Esophagus squamous epithelium (tissue), 5 donors: ENCODE data around the gene SGK1. TPM values are rescaled to one million over a fixed set of nuclear protein-coding genes. Genes with fewer than 3 reads are reported as not detected.

Source experiments
- DNase-seq: peaks from one replicate; lab custom pipeline; 2025; lab: John Stamatoyannopoulos, UW
- H3K27ac ChIP-seq, 4 donors: fragments of 200-600 bp; sonication (generic); one replicate each; pipeline ENCODE4 v1.5.1; 2016 to 2019; ENCODE audit warnings: mild to moderate bottlenecking in 1 of 4
- H3K27me3 ChIP-seq, 4 donors: fragments of 200-600 bp; sonication (generic); 1 replicate in 3 of 4; 2 replicates in 1 of 4; pipeline versions ENCODE4 v1.5.1 to v1.6.0; 2017 to 2021; ENCODE audit warnings: antibody characterized with exemption in 1 of 4
- H3K36me3 ChIP-seq, 3 donors: fragments of 200-600 bp; sonication (generic); one replicate each; pipeline ENCODE4 v1.5.1; 2016 to 2019
- H3K4me1 ChIP-seq, 3 donors: fragments of 200-600 bp; sonication (generic); one replicate each; pipeline ENCODE4 v1.5.1; 2017 to 2019
- H3K4me3 ChIP-seq, 4 donors: fragments of 200-600 bp; sonication (generic); 1 replicate in 3 of 4; 2 replicates in 1 of 4; pipeline ENCODE4 v1.5.1; 2016 to 2019; ENCODE audit warnings: mild to moderate bottlenecking in 2 of 4, moderate library complexity in 1 of 4
- H3K9me3 ChIP-seq, 3 donors: fragments of 200-600 bp; sonication (generic); one replicate each; pipeline ENCODE4 v1.5.1; 2016 to 2019
- POLR2A ChIP-seq, 4 donors: fragments of 450-650 bp; IDR thresholded peaks; one replicate each; pipeline ENCODE4 v1.6.1; 2017; ENCODE audit warnings: antibody characterized with exemption in 4 of 4, mild to moderate bottlenecking in 4 of 4, moderate library complexity in 3 of 4
- WGBS, 2 donors: methylation state at CpG; one replicate each; pipeline ENCODE4 v1.1.5; 2018; 5-methylcytosine and 5-hydroxymethylcytosine counted together
- intact Hi-C: fragments of 100-400 bp; cut with DNase I; formaldehyde crosslinking; loops from one replicate; pipeline ENCODE4 v1.15.0; 2022
- total RNA-seq, 4 donors: library from RNA; depleted of rRNA; stranded (reverse); fragments of >200 nt; gene quantifications; one replicate each; pipeline ENCODE4 v1.1.0, GENCODE V29; 2016
- TF ChIP-seq, protein P1 (sequence below), 6 experiments: fragments of 450-650 bp in 4 of 6; fragments of 200-600 bp in 2 of 6; sonication (generic) in 2 of 6; IDR thresholded peaks; one replicate each; pipeline ENCODE4 v1.5.1; 2016 to 2019; ENCODE audit warnings: antibody characterized with exemption in 6 of 6, mild to moderate bottlenecking in 4 of 6, moderate library complexity in 4 of 6
- donor health status: DM: yes; HTN: yes; CAD: no.

Gene SGK1
- total RNA-seq, result 100 to 1,000 TPM in 3 of 4 donors, 10 to 100 TPM in 1; 93.8 to 170 (median 154) TPM

DNA sequence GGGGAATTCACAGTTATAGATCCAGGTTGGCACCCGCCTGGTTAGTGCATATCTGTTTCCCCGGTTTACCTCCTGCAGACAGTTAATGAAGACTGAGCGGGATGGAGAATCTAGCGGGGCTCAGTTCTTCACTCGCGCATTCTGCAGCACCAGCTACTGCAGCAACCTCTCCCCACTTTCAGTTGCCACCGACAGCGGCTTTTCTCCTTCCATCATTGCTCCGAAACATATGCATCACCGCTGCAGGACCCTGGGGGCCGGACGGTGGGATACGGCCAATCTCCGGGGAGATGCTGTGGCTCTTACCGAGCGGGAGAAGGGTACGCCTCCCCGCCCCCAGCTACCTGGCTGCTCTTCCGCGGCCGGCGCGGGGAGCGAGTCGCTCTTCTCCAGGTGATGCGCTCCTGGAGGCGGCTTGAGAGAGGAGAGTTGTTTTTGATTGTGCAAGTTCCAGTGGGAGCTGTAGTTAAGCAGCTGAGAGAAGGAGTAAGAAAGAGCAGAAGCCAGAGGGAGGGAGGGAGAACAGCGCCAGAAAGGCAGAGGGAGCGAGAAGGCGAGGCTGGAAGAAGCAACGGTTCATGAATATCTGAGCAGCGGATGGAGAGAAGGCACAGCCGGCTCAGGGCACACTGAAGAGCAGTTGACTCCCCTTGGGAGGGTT is at the start of gene SGK1:
SGK1 (minus strand) TSS at position 642 of the 661 bp plus-strand sequence. CDS start 652 bp downstream, outside the sequence.
- TF ChIP-seq POLR2A (IDR thresholded peaks at IDR 0.05), result peak in 1 of 4 donors; percentile 13
- TF ChIP-seq, protein P1, sequence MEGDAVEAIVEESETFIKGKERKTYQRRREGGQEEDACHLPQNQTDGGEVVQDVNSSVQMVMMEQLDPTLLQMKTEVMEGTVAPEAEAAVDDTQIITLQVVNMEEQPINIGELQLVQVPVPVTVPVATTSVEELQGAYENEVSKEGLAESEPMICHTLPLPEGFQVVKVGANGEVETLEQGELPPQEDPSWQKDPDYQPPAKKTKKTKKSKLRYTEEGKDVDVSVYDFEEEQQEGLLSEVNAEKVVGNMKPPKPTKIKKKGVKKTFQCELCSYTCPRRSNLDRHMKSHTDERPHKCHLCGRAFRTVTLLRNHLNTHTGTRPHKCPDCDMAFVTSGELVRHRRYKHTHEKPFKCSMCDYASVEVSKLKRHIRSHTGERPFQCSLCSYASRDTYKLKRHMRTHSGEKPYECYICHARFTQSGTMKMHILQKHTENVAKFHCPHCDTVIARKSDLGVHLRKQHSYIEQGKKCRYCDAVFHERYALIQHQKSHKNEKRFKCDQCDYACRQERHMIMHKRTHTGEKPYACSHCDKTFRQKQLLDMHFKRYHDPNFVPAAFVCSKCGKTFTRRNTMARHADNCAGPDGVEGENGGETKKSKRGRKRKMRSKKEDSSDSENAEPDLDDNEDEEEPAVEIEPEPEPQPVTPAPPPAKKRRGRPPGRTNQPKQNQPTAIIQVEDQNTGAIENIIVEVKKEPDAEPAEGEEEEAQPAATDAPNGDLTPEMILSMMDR (IDR thresholded peaks at IDR 0.05), result peak in 1 of 6 experiments; percentile 13
- no peaks in the 10 kb centered on the region for H3K9me3 ChIP-seq
- no peak for DNase-seq
- H3K27ac ChIP-seq, result peak within 1 kb of the TSS in 3 of 4 donors; percentile 13 to 72 (median 44)
- WGBS, 2 donors, result 2 to 8% methylated on average over 14 to 17 of the region's 33 CpGs
- intact Hi-C loops, result no loop called here
- H3K4me3 ChIP-seq, result peak within 1 kb of the TSS; percentile 37 to 75 (median 48)
- H3K4me1 ChIP-seq, result peaks cover 3 to 21% (median 4%) of the 10 kb centered on the region in 3 donors
- peaks cover 0 to 9% (median 0%) of the 10 kb centered on the region in 4 donors for H3K27me3 ChIP-seq
- no peaks in the 10 kb centered on the region for H3K36me3 ChIP-seq

DNA sequence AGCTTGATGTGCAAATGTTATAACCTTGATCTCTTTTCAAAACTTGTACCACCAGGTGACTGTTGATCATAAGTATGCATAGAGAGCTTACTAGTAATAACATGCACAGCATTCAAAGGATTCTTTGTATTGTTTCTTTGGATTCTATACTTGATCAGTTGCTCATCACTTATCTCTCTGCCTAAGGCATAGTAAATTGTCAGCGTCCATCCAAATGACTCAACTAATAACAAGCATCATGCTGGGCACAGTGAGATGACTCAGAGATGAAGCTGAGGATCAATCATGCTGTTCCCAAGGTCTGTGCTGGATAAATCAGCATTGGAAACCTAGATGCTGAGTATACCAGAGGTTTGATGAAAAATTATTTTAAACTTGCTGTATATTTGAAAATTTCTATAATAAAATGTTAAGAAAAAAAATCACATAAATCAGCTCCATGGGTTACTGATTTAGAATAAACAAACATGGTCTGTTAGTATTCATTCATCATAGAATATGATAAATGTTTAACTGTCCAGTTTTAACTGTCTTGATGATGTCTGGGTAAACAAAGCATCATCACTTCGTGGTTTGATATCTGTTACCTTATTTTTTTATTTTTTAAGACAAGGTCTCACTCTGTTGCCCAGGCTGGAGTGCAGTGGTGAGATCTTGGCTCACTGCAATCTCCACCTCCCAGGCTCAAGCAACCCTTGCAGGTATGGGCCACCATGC is 45.6 kb upstream of the SGK1 start:
- TF ChIP-seq, protein P1 (IDR thresholded peaks at IDR 0.05), result no peak
- TF ChIP-seq POLR2A (IDR thresholded peaks at IDR 0.05), result no peak
- 32 to 65% methylated on average over 2 of the region's 2 CpGs for WGBS, 2 donors
- no peak overlapping the region for H3K4me3 ChIP-seq
- H3K27me3 ChIP-seq, result no peaks in the 10 kb centered on the region
- no peaks in the 10 kb centered on the region for H3K9me3 ChIP-seq
- DNase-seq, result no peak
- no peaks in the 10 kb centered on the region for H3K36me3 ChIP-seq
- no peak overlapping the region for H3K27ac ChIP-seq
- H3K4me1 ChIP-seq, result peaks cover 0 to 6% (median 0%) of the 10 kb centered on the region in 3 donors
- intact Hi-C loops, result no loop called here

DNA sequence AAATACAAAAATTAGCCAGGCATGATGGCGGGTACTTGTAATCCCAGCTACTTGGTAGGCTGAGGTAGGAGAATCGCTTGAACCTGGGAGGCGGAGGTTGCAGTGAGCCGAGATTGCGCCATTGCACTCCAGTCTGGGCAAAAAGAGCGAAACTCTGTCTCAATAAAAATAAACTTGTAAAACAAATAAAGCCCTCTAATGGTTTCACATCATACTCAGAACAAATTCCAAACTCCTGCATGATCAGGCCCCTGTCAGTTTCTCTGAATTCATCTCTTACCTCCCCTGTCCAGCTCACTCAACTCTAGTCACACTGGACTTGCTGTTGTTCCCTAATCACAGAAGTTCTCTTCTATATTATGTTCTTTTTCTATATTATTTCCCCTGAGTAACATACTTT is 43.1 kb upstream of the SGK1 start:
- no peak overlapping the region for H3K4me3 ChIP-seq
- intact Hi-C loops, result no loop called here
- H3K9me3 ChIP-seq, result no peaks in the 10 kb centered on the region
- DNase-seq, result no peak
- WGBS, 2 donors, result 92 to 97% methylated on average over 6 of the region's 6 CpGs
- no peaks in the 10 kb centered on the region for H3K36me3 ChIP-seq
- TF ChIP-seq, protein P1 (IDR thresholded peaks at IDR 0.05), result no peak
- TF ChIP-seq POLR2A (IDR thresholded peaks at IDR 0.05), result no peak
- no peak overlapping the region for H3K27ac ChIP-seq
- peaks cover 0 to 18% (median 4%) of the 10 kb centered on the region in 3 donors for H3K4me1 ChIP-seq
- no peaks in the 10 kb centered on the region for H3K27me3 ChIP-seq

DNA sequence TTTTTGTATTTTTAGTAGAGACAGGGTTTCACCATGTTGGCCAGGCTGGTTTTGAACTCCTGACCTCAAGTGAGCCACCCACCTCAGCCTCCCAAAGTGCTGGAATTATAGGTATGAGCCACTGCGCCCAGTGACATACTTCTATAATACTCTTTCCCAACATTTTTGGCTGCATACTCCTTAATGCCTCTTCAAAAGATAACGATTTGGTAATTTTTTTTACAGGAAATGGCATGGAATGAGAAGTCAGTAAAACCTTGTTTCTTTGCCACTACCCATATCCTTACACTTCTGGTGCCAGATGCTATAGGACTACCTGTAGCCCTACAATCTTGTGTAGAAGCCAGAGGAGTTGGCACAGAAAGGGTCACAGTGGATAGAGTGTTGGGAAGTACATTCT is 41.4 kb upstream of the SGK1 start:
- intact Hi-C loops, result no loop called here
- Histone ChIP-seq H3K27me3 (no peaks in the 10 kb centered on the region), H3K4me3 (no peak overlapping the region), H3K9me3 (no peaks in the 10 kb centered on the region), H3K4me1 (peaks cover 0 to 18% (median 4%) of the 10 kb centered on the region in 3 donors), H3K36me3 (no peaks in the 10 kb centered on the region), H3K27ac (no peak overlapping the region)
- TF ChIP-seq POLR2A (IDR thresholded peaks at IDR 0.05), result no peak
- 73 to 75% methylated on average over 2 of the region's 2 CpGs for WGBS, 2 donors
- DNase-seq, result no peak

DNA sequence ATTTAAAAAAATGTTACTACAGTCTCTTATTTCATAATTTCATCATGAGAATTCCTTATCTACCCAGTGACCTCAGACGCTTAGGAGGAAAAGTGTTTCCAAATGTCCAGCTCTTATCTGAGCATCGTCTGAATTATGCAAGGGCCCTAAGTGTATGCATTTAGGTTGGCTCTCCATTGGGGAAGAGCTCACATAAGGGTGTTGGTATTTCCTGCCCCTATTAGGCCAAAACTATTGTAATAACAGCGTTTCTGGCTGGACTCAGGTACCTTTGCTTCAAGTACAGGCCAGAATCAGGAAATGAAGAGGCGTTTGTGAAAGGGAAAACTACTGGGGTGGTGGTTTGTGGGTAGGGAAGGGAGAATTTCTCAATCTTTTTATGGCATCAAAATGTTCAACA is 40.4 kb upstream of the SGK1 start:
- no peak overlapping the region for H3K27ac ChIP-seq

More for the DNA sequence above, 40.4 kb upstream of the SGK1 start:
- TF ChIP-seq, protein P1 (IDR thresholded peaks at IDR 0.05), result no peak
- no peak for TF ChIP-seq POLR2A (IDR thresholded peaks at IDR 0.05)
- Histone ChIP-seq H3K4me1 (peaks cover 0 to 21% (median 4%) of the 10 kb centered on the region in 3 donors), H3K4me3 (no peak overlapping the region), H3K36me3 (no peaks in the 10 kb centered on the region), H3K27me3 (no peaks in the 10 kb centered on the region), H3K9me3 (no peaks in the 10 kb centered on the region)
- no peak for DNase-seq
- WGBS, 2 donors, result 47 to 53% methylated on average over 4 of the region's 4 CpGs
- intact Hi-C loops, result no loop called here
